H1 (cell line): Measurements from ENCODE around the gene FAM168B.

Source experiments
- EZH2 ChIP-seq: fragments of 200-600 bp; sonication (generic); IDR thresholded peaks from 2 replicates; pipeline ENCODE4 v1.7.1; 2012; ENCODE audit warnings: low read depth, mild to moderate bottlenecking, moderate library complexity, low read length, inconsistent platforms; ENCODE audit not compliant: severe bottlenecking
- POLR2A ChIP-seq, 2 experiments: IDR thresholded peaks; 1 replicate in 1 of 2; 2 replicates in 1 of 2; pipeline ENCODE4 v1.6.1; 2011; ENCODE audit warnings: low read depth in 2 of 2, low read length in 2 of 2, mild to moderate bottlenecking in 2 of 2; ENCODE audit errors: control extremely low read depth in 1 of 2
- POLR2AphosphoS5 ChIP-seq: IDR thresholded peaks from 2 replicates; pipeline ENCODE4 v1.6.1; 2011; ENCODE audit warnings: low read depth, low read length
- TAF1 ChIP-seq: IDR thresholded peaks from 2 replicates; pipeline ENCODE4 v1.6.1; 2011; ENCODE audit warnings: mild to moderate bottlenecking, low read depth, low read length
- YY1 ChIP-seq: IDR thresholded peaks from 2 replicates; pipeline ENCODE4 v1.6.1; 2011; ENCODE audit warnings: low read depth, mild to moderate bottlenecking, low read length
- ZNF274 ChIP-seq: IDR thresholded peaks from 2 replicates; pipeline ENCODE4 v1.7.0; 2012; ENCODE audit warnings: low read length, borderline replicate concordance; ENCODE audit errors: extremely low read depth
- TF ChIP-seq, protein P1 (sequence below), 3 experiments: IDR thresholded peaks; 1 replicate in 2 of 3; 2 replicates in 1 of 3; pipeline versions ENCODE4 v1.5.1 to v1.6.1; 2011; ENCODE audit warnings: low read length in 3 of 3, mild to moderate bottlenecking in 3 of 3, inconsistent platforms in 2 of 3, low read depth in 1 of 3, moderate library complexity in 1 of 3; ENCODE audit not compliant: insufficient read depth in 1 of 3; ENCODE audit errors: control extremely low read depth in 1 of 3
- TF ChIP-seq, protein P2 (sequence below): IDR thresholded peaks from 2 replicates; pipeline ENCODE4 v1.6.1; 2012; ENCODE audit warnings: inconsistent platforms

DNA sequence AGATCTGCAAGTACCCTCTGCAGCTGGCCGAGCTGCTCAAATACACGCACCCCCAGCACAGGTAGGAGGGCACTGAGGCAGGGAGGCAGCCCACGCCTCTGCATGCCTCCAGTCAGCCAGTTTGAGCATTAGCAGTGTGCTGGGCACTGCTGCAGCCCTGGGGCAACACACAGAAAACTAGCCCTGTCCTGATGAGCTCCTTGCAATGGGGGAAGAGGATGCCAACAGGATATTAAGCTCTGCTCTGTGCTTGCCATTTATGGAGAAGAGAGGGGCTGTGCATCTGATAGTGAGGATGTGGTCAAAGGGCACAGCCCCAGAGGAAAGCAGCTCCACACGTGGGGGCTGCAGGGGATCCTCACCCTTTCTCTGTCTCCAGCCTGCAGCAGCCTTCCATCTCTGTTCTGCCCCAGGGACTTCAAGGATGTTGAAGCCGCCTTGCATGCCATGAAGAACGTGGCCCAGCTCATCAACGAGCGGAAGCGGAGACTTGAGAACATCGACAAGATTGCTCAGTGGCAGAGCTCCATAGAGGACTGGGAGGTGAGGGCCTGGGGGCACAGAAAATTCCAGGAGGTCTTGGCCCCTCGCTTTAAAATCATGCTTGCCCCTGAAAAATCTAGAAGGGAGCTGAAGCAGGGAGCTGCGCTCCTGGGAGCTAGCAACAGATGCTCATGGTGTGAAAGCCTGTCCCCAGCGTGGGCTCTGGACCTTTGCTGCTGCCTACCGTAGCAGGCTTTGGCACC is 51.7 kb downstream of the FAM168B start:
- TF ChIP-seq POLR2AphosphoS5 (no peak), TAF1 (no peak), EZH2 (no peak), ZNF274 (no peak), POLR2A (IDR thresholded peaks at IDR 0.05; ENCODE audit: control extremely low read depth in 1 of 2, low read depth in 2 of 2, low read length in 2 of 2) (no peak), YY1 (no peak)
- TF ChIP-seq, protein P1, sequence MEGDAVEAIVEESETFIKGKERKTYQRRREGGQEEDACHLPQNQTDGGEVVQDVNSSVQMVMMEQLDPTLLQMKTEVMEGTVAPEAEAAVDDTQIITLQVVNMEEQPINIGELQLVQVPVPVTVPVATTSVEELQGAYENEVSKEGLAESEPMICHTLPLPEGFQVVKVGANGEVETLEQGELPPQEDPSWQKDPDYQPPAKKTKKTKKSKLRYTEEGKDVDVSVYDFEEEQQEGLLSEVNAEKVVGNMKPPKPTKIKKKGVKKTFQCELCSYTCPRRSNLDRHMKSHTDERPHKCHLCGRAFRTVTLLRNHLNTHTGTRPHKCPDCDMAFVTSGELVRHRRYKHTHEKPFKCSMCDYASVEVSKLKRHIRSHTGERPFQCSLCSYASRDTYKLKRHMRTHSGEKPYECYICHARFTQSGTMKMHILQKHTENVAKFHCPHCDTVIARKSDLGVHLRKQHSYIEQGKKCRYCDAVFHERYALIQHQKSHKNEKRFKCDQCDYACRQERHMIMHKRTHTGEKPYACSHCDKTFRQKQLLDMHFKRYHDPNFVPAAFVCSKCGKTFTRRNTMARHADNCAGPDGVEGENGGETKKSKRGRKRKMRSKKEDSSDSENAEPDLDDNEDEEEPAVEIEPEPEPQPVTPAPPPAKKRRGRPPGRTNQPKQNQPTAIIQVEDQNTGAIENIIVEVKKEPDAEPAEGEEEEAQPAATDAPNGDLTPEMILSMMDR (IDR thresholded peaks at IDR 0.05; ENCODE audit: control extremely low read depth in 1 of 3, insufficient read depth in 1 of 3, low read depth in 1 of 3, low read length in 3 of 3), result no peak
- TF ChIP-seq, protein P2, sequence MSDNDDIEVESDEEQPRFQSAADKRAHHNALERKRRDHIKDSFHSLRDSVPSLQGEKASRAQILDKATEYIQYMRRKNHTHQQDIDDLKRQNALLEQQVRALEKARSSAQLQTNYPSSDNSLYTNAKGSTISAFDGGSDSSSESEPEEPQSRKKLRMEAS, result no peak
